OCI-M2 (cell line): ENCODE data around the gene ZNF76.
"Not testable (repeated sequence)": the region's sequence is repeated elsewhere in the genome, so short reads cannot be mapped to it uniquely, and the experiment has no call there.

Experiments used
- DNase-seq: peaks from one replicate; lab custom pipeline; 2025; ENCODE audit not compliant: unreplicated experiment; lab: John Stamatoyannopoulos, UW

Gene ZNF76

GRCh38 chr6:35298625-35299140 is 39.1 kb downstream of the ZNF76 start:
- DNase-seq, result no peak

DNA sequence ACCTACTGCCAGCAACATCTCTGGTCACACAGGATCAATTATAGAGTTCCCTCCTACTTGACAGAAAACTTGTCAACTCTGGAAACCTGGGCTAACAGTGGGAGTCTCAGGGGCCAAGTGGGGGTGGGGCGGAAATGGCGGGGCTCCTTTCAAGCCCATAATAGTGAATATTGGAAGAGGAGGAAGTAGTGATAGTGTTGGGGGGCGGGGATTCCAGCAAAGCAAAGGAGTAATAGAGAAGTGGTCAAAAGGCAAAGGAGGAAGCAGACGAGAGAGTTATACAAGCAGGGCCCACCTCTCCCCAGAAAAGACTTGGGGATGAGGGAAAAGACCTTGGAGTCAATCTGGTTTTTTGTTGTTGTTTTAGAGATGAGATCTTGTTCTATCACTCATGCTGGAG is 40.1 kb downstream of the ZNF76 start:
- no peak for DNase-seq

GRCh38 chr6:35300848-35301247 is 41.3 kb downstream of the ZNF76 start:
- DNase-seq, result no peak

- no peak for DNase-seq
These were observed 43.2 kb downstream of the ZNF76 start for GRCh38 chr6:35302604-35303241.

DNA sequence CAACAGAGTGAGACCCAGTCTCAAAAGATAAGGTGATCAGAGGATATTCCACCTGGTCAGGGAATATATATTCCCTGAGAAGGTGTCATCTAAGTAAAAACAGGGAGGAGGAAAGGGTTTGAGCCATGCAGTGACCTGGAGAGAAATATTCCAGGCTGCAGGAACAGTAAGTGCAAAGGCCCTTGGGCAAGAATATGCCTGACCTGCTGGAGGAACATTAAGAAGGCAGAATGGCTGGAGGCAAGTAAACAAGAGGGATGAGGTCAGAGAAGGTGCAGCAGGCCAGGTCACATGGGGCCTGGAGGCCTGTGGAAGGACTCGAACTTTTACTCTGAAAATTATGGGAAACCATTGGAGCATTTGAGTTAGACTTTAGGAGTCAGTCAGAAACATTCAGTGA is 44.8 kb downstream of the ZNF76 start:
- no peak for DNase-seq

GRCh38 chr6:35305117-35305516 is 45.6 kb downstream of the ZNF76 start:
- no peak for DNase-seq

DNA sequence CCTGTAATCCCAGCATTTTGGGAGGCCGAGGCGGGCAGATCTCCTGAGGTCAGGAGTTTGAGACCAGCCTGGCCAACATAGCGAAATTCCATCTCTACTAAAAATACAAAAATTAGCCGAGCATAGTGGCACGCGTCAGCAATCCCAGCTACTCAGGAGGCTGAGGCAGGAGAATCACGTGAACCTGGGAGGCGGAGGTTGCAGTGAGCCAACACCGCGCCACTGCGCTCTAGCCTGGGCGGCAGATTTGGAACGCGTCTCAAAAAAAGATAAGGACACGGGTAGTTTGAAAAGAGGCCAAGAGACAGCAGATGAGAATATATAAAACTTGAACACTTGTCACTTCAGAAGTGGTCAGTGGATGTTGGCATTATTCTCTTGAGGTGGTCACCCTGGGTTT is 47.6 kb downstream of the ZNF76 start:
- not testable (repeated sequence) for DNase-seq

- DNase-seq, result not testable (repeated sequence)
These were observed 49.0 kb downstream of the ZNF76 start for GRCh38 chr6:35308543-35308942.

GRCh38 chr6:35309611-35310264 is 50.2 kb downstream of the ZNF76 start:
- DNase-seq, result no peak

DNA sequence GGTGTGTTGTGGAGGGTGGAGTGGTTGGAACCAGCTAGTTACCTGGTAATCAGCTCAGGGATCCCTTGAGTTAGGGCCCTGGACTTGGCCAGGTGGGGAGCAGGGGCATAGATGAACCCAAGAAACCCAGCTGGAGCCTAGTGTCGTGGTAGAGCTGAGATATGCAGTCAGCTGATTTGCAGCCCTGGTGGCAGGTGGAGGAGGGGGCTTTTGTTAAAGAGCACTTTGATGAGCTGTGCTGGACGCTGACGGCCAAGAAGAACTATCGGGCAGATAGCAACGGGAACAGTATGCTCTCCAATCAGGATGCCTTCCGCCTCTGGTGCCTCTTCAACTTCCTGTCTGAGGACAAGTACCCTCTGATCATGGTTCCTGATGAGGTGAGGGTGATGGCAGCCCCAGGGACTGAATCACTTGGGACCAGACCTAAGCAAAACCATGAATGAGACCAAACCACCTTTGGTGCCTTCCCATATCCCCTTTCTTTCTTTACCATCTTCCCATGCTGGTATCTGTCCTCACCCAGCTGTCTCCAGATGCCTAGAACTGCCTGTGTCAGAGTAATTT is 50.8 kb downstream of the ZNF76 start:
- DNase-seq, result no peak

- DNase-seq, result no peak
These were observed 52.0 kb downstream of the ZNF76 start for GRCh38 chr6:35311390-35312075.

GRCh38 chr6:35312076-35312800 is 52.7 kb downstream of the ZNF76 start:
- no peak for DNase-seq

- DNase-seq, result no peak
These were observed 53.3 kb downstream of the ZNF76 start for GRCh38 chr6:35312807-35313206.

DNA sequence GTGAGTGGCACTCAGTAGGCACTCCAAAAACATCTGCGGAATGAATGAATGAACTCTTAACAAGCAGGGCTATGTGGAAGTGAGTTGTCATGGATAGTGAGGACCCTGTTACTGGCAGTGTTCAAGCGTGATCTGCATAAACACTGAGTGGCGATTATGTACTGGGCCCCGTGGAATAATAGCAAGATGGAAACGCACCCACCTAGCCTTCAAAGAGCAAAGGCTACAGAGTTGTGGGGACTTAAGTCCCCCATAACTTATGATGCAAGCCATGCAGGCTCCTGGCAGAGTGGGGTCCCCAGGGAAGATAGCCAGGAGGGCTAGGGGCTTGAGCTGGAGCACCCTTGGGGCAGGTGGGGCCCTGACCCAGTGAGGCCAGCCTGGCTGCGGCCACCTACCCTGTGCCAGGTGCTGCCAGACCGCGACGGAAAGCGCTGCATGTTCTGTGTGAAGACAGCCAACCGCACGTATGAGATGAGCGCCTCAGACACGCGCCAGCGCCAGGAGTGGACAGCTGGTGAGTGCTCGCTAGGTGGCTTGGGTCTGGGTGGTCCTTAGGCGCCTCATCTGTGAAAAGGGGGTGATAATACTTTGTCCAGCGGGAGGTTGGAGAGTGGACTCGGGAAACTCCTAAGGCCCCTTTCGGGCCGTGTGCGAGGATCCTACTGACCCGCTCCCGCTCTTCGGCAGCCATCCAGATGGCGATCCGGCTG is 58.1 kb downstream of the ZNF76 start:
- DNase-seq, result no peak

DNA sequence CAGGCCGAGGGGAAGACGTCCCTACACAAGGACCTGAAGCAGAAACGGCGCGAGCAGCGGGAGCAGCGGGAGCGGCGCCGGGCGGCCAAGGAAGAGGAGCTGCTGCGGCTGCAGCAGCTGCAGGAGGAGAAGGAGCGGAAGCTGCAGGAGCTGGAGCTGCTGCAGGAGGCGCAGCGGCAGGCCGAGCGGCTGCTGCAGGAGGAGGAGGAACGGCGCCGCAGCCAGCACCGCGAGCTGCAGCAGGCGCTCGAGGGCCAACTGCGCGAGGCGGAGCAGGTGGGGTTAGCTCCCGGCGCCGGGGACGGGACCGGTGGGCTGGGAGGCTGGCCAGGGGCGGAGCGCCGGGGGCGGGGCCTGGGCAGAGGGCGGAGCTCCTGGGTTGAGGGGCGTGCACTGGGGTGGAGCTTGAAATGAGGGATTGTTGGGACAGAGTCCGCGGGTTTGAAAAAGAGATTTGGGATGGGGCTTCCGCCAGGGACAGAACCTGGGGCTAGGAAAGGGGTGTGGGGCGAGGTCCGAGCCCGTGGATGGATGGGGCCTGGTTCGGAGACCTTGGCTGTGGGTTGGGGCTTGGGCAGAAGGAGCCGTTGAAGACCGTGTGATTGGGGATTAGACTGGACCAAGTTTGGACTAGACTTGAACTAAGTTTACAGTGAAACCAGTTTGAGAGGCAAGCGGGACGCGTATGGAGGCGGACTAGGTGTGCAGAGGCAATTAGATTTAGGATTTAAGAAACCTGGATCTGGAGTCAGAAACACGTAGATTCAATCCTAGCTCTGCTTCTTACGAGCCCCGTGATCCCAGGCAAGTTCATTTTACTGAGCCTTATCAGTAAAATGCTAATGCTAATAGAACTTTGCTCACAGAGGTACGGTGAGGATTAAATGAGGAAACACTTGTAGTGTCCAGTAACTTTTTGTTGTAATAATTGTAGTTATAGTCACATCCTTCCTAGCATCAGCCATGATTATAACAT is 58.9 kb downstream of the ZNF76 start:
- no peak for DNase-seq

DNA sequence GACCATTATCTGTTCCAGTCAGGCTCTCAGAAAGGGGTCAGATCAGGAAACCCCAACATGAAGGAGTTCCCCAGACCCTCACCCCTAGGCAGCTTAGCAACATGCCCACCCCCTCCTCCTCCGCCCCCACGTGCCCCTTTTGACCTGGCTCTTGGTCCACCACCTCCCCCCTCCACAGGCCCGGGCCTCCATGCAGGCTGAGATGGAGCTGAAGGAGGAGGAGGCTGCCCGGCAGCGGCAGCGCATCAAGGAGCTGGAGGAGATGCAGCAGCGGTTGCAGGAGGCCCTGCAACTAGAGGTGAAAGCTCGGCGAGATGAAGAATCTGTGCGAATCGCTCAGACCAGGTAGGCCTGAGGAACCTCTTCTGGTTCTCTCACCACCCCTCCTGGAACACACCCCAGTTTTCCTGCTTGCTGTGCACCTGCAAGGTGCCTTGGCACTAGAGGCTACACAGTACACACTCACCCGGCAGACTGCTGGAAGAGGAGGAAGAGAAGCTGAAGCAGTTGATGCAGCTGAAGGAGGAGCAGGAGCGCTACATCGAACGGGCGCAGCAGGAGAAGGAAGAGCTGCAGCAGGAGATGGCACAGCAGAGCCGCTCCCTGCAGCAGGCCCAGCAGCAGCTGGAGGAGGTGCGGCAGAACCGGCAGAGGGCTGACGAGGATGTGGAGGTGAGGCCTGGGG is 60.0 kb downstream of the ZNF76 start:
- DNase-seq, result no peak

- DNase-seq, result no peak
These were observed 60.5 kb downstream of the ZNF76 start for GRCh38 chr6:35320031-35320410.

DNA sequence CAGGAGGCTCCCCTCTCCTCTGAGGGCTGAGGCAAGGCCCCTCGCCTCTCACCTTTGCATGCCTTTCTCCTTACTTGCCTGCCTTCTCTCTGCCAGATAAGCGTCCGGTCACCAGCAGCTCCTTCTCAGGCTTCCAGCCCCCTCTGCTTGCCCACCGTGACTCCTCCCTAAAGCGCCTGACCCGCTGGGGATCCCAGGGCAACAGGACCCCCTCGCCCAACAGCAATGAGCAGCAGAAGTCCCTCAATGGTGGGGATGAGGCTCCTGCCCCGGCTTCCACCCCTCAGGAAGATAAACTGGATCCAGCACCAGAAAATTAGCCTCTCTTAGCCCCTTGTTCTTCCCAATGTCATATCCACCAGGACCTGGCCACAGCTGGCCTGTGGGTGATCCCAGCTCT is 61.6 kb downstream of the ZNF76 start:
- DNase-seq, result no peak
